ENCODE measurements around the gene GADD45A.
A peak's percentile ranks its signal among the peaks of the same experiment; 100 is the strongest.
"Not testable (repeated sequence)": the region's sequence is repeated elsewhere in the genome, so short reads cannot be mapped to it uniquely, and the experiment has no call there.

GADD45A gene

GRCh38 chr1:67723126-67723525 lies 38.1 kb downstream of the GADD45A start:
- Histone ChIP-seq H3K4me2 (ENCODE audit: low read length) (peak overlapping the region; percentile 43), H3K4me3 (ENCODE audit: low read length) (no peak overlapping the region), H3K4me1 (ENCODE audit: control insufficient read depth, insufficient read depth, low read length) (peaks cover 59% of the 10 kb centered on the region), H3K27me3 (ENCODE audit: control insufficient read depth, insufficient read depth, low read length) (no peaks in the 10 kb centered on the region), H3K9ac (ENCODE audit: low read depth, low read length) (peak overlapping the region; percentile 44), H3K36me3 (ENCODE audit: insufficient read depth, low read length) (no peaks in the 10 kb centered on the region), H3K9me3 (replicated peaks; ENCODE audit: low read length) (no peaks in the 10 kb centered on the region)

DNA sequence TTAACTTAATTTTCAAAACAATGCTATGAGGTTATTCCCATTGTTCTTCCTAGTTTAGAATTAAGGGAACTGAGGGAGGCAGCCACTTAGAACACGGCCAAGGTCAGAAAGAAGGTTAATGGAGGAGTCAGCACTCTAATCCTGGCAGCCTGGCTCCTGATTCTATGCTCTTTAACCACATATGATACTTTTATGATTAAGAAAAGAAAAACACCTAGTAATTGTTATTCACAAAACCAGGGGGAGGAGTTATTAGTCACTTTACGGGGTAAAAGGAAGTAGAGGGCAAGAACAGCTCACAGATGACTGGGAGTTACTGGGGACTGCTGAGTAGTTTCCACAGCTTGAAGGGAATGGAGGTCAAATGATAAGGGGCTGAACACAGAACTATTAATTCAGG lies 38.6 kb downstream of the GADD45A start:
- Histone ChIP-seq H3K27me3 (ENCODE audit: control insufficient read depth, insufficient read depth, low read length) (no peaks in the 10 kb centered on the region), H3K4me1 (ENCODE audit: control insufficient read depth, insufficient read depth, low read length) (peaks cover 58% of the 10 kb centered on the region), H3K4me2 (ENCODE audit: low read length) (peak overlapping the region; percentile 43), H3K9me3 (replicated peaks; ENCODE audit: low read length) (no peaks in the 10 kb centered on the region), H3K9ac (ENCODE audit: low read depth, low read length) (peak overlapping the region; percentile 44), H3K4me3 (ENCODE audit: low read length) (no peak overlapping the region), H3K36me3 (ENCODE audit: insufficient read depth, low read length) (no peaks in the 10 kb centered on the region)

DNA sequence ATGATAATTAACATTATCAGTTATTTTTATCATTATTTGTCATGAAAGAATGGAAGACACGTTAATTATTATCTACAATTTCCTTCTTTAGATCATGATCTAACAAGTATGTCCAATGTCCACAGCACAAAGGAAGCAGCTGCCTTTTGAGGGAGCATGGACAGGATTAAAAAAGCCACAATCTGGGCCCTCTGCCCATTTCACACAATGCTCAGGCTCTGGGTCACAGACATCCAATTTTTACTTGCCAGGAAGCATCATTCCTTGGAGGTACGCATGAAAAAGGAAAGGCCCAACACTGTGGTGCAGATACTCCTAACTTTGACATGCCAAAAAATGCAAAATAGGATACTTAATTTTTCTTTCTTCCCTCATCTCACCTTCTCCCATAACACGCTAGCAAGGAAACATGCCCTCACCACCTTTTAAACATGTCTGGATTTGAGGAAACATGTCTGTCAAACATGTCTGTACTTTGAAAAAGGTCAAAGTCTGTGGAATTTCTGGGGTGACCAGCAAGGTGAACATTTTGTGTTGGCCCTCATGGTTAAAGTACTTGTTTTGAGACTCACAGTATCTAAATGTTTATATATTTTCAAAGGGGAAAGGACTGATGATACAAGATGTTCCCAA lies 40.0 kb downstream of the GADD45A start:
- H3K4me1 ChIP-seq (ENCODE audit: control insufficient read depth, insufficient read depth, low read length), result peaks cover 62% of the 10 kb centered on the region
- H3K4me3 ChIP-seq (ENCODE audit: low read length), result no peak overlapping the region
- H3K36me3 ChIP-seq (ENCODE audit: insufficient read depth, low read length), result no peaks in the 10 kb centered on the region
- H3K9me3 ChIP-seq (replicated peaks; ENCODE audit: low read length), result no peaks in the 10 kb centered on the region
- no peaks in the 10 kb centered on the region for H3K27me3 ChIP-seq (ENCODE audit: control insufficient read depth, insufficient read depth, low read length)
- H3K4me2 ChIP-seq (ENCODE audit: low read length), result peak overlapping the region; percentile 43
- H3K9ac ChIP-seq (ENCODE audit: low read depth, low read length), result peak overlapping the region; percentile 52

DNA sequence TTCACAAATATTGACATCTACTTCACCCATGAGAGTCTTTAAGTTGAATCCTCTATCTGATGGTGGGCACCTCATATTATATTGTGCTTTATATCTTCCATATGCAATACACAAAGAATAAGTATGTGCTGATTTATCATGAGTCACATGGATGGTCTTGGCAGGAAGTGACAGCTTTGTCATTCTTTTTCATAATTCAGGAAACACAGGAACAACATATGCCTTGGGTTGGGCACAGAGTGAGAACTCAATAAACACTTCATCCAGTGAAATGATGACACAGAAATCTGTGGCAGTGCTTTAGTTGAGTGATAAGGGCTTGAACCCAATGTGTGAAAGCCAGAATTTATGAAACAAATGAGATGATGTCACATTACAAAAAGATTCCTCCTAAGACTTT lies 41.2 kb downstream of the GADD45A start:
- Histone ChIP-seq H3K27me3 (ENCODE audit: control insufficient read depth, insufficient read depth, low read length) (no peaks in the 10 kb centered on the region), H3K4me1 (ENCODE audit: control insufficient read depth, insufficient read depth, low read length) (peaks cover 62% of the 10 kb centered on the region), H3K36me3 (ENCODE audit: insufficient read depth, low read length) (no peaks in the 10 kb centered on the region), H3K9me3 (replicated peaks; ENCODE audit: low read length) (no peaks in the 10 kb centered on the region), H3K9ac (ENCODE audit: low read depth, low read length) (peak overlapping the region; percentile 52), H3K4me3 (ENCODE audit: low read length) (no peak overlapping the region), H3K4me2 (ENCODE audit: low read length) (no peak overlapping the region)

DNA sequence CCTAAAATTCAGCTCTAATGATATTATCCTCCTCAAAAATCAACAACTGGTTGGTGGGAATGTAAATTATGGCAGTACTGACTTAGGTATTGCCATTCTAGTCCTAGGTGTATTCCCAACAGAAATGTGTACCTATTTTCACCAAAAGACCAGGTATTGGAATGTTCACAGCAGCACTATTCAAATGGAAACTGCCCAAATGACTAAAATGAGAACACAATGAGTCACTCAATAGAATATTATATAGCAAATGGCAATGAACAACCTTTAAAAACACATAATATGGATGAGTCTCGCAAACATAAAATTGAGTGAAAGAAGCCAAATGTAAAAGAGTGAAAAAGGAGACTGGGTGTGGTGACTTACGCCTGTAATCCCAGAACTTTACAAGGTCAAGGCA lies 44.9 kb downstream of the GADD45A start:
- H3K27me3 ChIP-seq (ENCODE audit: control insufficient read depth, insufficient read depth, low read length), result no peaks in the 10 kb centered on the region
- H3K4me3 ChIP-seq (ENCODE audit: low read length), result no peak overlapping the region

DNA sequence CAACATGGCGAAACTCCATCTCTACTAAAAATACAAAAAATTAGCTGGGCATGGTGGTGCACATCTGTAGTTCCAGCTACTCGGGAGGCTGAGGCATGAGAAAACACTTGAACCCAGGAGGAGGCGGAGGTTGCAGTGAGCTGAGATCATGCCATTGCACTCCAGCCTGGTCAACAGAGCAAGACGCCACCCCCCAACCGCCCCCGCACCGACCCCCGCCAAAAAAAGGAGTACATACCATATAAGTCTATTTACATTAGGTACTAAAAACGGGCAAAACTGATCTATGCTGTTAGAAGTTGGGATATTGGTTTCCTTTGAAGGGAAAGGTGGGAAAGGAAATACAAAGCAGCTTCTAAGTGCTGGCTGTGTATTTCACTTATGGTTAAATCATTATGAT lies 45.3 kb downstream of the GADD45A start:
- H3K9ac ChIP-seq (ENCODE audit: low read depth, low read length); H3K9me3 ChIP-seq (replicated peaks; ENCODE audit: low read length); H3K27me3 ChIP-seq (ENCODE audit: control insufficient read depth, insufficient read depth, low read length); H3K4me3 ChIP-seq (ENCODE audit: low read length); H3K36me3 ChIP-seq (ENCODE audit: insufficient read depth, low read length); H3K4me2 ChIP-seq (ENCODE audit: low read length): not testable (repeated sequence)
- peaks cover 62% of the 10 kb centered on the region for H3K4me1 ChIP-seq (ENCODE audit: control insufficient read depth, insufficient read depth, low read length)

More for the DNA sequence above, 44.9 kb downstream of the GADD45A start:
- no peak overlapping the region for H3K4me2 ChIP-seq (ENCODE audit: low read length)
- peaks cover 62% of the 10 kb centered on the region for H3K4me1 ChIP-seq (ENCODE audit: control insufficient read depth, insufficient read depth, low read length)
- H3K36me3 ChIP-seq (ENCODE audit: insufficient read depth, low read length), result no peaks in the 10 kb centered on the region
- no peaks in the 10 kb centered on the region for H3K9me3 ChIP-seq (replicated peaks; ENCODE audit: low read length)
- H3K9ac ChIP-seq (ENCODE audit: low read depth, low read length), result no peak overlapping the region

DNA sequence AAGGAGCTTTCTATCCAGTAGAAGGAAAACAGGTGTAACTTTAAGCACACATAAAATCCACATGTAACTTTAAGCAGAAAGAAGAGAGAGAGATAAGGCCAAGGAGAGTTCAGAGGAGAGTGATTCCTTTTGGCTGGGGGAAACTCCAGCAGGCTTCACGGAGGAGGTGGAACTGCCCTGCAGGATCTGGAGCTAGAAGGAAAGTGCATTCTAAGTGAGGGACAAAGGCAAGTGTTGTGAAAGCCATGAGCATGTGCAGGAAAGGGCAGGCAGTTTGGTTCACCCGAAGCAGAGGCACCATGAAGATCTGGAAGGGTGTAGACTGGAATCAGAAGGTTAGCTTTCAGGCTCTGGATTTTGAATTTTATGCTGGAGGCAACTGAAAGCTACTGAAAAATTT lies 46.3 kb downstream of the GADD45A start:
- Histone ChIP-seq H3K36me3 (ENCODE audit: insufficient read depth, low read length) (no peaks in the 10 kb centered on the region), H3K27me3 (ENCODE audit: control insufficient read depth, insufficient read depth, low read length) (no peaks in the 10 kb centered on the region), H3K9ac (ENCODE audit: low read depth, low read length) (no peak overlapping the region), H3K4me2 (ENCODE audit: low read length) (no peak overlapping the region), H3K4me3 (ENCODE audit: low read length) (no peak overlapping the region), H3K9me3 (replicated peaks; ENCODE audit: low read length) (no peaks in the 10 kb centered on the region), H3K4me1 (ENCODE audit: control insufficient read depth, insufficient read depth, low read length) (peaks cover 62% of the 10 kb centered on the region)

- Histone ChIP-seq H3K4me1 (ENCODE audit: control insufficient read depth, insufficient read depth, low read length) (peaks cover 69% of the 10 kb centered on the region), H3K27me3 (ENCODE audit: control insufficient read depth, insufficient read depth, low read length) (no peaks in the 10 kb centered on the region), H3K4me2 (ENCODE audit: low read length) (peak overlapping the region; percentile 19), H3K36me3 (ENCODE audit: insufficient read depth, low read length) (no peaks in the 10 kb centered on the region), H3K9ac (ENCODE audit: low read depth, low read length) (peak overlapping the region; percentile 61), H3K4me3 (ENCODE audit: low read length) (no peak overlapping the region), H3K9me3 (replicated peaks; ENCODE audit: low read length) (no peaks in the 10 kb centered on the region)
Measured at GRCh38 chr1:67732750-67733151, 47.8 kb downstream of the GADD45A start.

DNA sequence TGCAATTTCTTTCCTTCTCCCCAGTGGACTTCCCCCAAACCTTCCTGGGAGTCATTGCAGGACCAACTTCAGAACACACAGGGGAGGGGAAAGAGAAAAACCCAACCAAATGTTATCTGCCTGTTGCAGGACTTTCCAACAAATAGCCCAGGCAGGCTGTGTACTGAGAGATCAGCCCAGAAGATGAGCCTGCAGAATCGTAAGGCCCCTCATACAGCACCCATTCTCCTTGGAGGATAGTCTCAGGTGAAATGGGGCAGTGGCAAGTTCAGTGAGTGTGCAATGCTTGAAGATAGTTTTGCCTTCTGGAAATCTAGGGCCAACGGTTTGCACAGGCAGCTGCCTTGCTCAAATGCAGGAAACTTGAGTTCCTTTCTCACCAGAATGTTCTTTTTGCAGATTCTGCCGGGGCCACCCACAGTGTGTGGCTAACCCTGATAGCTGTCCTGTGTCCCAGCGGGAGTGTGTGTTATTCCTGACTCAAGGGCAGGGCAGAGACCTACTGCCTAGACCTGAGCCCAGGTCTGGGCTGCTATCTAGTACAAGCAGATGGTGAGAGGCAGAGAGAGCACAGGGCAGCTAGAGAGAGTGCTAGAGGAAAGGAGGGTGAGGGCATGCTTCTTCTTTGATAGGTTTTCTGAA lies 48.8 kb downstream of the GADD45A start:
- Histone ChIP-seq H3K9me3 (replicated peaks; ENCODE audit: low read length) (no peaks in the 10 kb centered on the region), H3K27me3 (ENCODE audit: control insufficient read depth, insufficient read depth, low read length) (no peaks in the 10 kb centered on the region), H3K4me1 (ENCODE audit: control insufficient read depth, insufficient read depth, low read length) (peaks cover 69% of the 10 kb centered on the region), H3K9ac (ENCODE audit: low read depth, low read length) (peak overlapping the region; percentile 33), H3K4me3 (ENCODE audit: low read length) (no peak overlapping the region), H3K4me2 (ENCODE audit: low read length) (no peak overlapping the region), H3K36me3 (ENCODE audit: insufficient read depth, low read length) (peaks cover 4% of the 10 kb centered on the region)

- H3K27me3 ChIP-seq (ENCODE audit: control insufficient read depth, insufficient read depth, low read length), result no peaks in the 10 kb centered on the region
- H3K4me1 ChIP-seq (ENCODE audit: control insufficient read depth, insufficient read depth, low read length), result peaks cover 69% of the 10 kb centered on the region
- H3K4me3 ChIP-seq (ENCODE audit: low read length), result no peak overlapping the region
- H3K9me3 ChIP-seq (replicated peaks; ENCODE audit: low read length), result no peaks in the 10 kb centered on the region
- no peak overlapping the region for H3K9ac ChIP-seq (ENCODE audit: low read depth, low read length)
- no peak overlapping the region for H3K4me2 ChIP-seq (ENCODE audit: low read length)
- peaks cover 9% of the 10 kb centered on the region for H3K36me3 ChIP-seq (ENCODE audit: insufficient read depth, low read length)
Measured at GRCh38 chr1:67734323-67734690, 49.3 kb downstream of the GADD45A start.

- Histone ChIP-seq H3K36me3 (ENCODE audit: insufficient read depth, low read length) (peaks cover 11% of the 10 kb centered on the region), H3K27me3 (ENCODE audit: control insufficient read depth, insufficient read depth, low read length) (no peaks in the 10 kb centered on the region), H3K9ac (ENCODE audit: low read depth, low read length) (peak overlapping the region; percentile 73), H3K9me3 (replicated peaks; ENCODE audit: low read length) (no peaks in the 10 kb centered on the region), H3K4me3 (ENCODE audit: low read length) (no peak overlapping the region), H3K4me1 (ENCODE audit: control insufficient read depth, insufficient read depth, low read length) (peaks cover 65% of the 10 kb centered on the region), H3K4me2 (ENCODE audit: low read length) (peak overlapping the region; percentile 79)
Measured at GRCh38 chr1:67735206-67735605, 50.2 kb downstream of the GADD45A start.

Measured in skeletal muscle satellite cell (primary cell).